PC-9 (cell line): ENCODE data around the gene PPIE. TPM values are rescaled to one million over a fixed set of nuclear protein-coding genes. Genes with fewer than 3 reads are reported as not detected.

Source experiments
- BruUV-seq: library from RNA; stranded (reverse); fragments of 400-500 nt; replicated peaks from 2 replicates; lab custom pipeline; 2021; lab: Mats Ljungman, UMichigan
- CTCF ChIA-PET: fragments of 300-600 bp; sonication (Branson Sonifier 250); formaldehyde crosslinking; loops from one replicate; lab custom pipeline; 2022; ENCODE audit warnings: antibody characterized with exemption; lab: Charles Lee
- POLR2A ChIA-PET: fragments of 300-600 bp; sonication (Branson Sonifier 250); formaldehyde crosslinking; loops from one replicate; lab custom pipeline; 2022; ENCODE audit warnings: antibody characterized with exemption; ENCODE audit not compliant: unreplicated experiment; lab: Charles Lee
- DNase-seq, 2 experiments: peaks; one replicate each; pipeline versions ENCODE4 v3.0.0 to v3.0.0-alpha.2; 2015 to 2022; ENCODE audit warnings: mixed read lengths in 1 of 2
- H2AFZ ChIP-seq: fragments of 200-600 bp; sonication (generic); 2 replicates; pipeline ENCODE4 v1.8.1; 2017; ENCODE audit warnings: antibody characterized with exemption
- H3F3A ChIP-seq: fragments of 200-600 bp; sonication (generic); 2 replicates; pipeline ENCODE4 v1.8.1; 2017; ENCODE audit warnings: antibody characterized with exemption, mild to moderate bottlenecking, low read depth; ENCODE audit not compliant: insufficient read depth
- H3K27ac ChIP-seq: fragments of 200-600 bp; sonication (generic); 2 replicates; pipeline ENCODE4 v1.6.1; 2016; ENCODE audit warnings: mixed run types
- H3K27me3 ChIP-seq: fragments of 200-600 bp; sonication (generic); 2 replicates; pipeline ENCODE4 v1.6.1; 2016; ENCODE audit warnings: low read depth, mixed run types; ENCODE audit not compliant: insufficient read depth
- H3K36me3 ChIP-seq: fragments of 200-600 bp; sonication (generic); 2 replicates; pipeline ENCODE4 v1.6.1; 2016; ENCODE audit warnings: low read depth, mixed run types
- H3K4me1 ChIP-seq: fragments of 200-600 bp; sonication (generic); replicated peaks from 2 replicates; pipeline ENCODE4 v1.6.1; 2016; ENCODE audit warnings: mixed run types; ENCODE audit not compliant: insufficient read depth
- H3K4me2 ChIP-seq: fragments of 200-600 bp; sonication (generic); 2 replicates; pipeline ENCODE4 v1.6.1; 2017; ENCODE audit warnings: mixed run types
- H3K4me3 ChIP-seq: fragments of 200-600 bp; sonication (generic); 2 replicates; pipeline ENCODE4 v1.6.1; 2016; ENCODE audit warnings: mixed run types
- H3K79me2 ChIP-seq: fragments of 200-600 bp; sonication (generic); 2 replicates; pipeline ENCODE4 v1.6.1; 2017; ENCODE audit warnings: low read depth, mixed run types
- H3K9me2 ChIP-seq: fragments of 200-600 bp; sonication (generic); 2 replicates; pipeline ENCODE4 v1.8.1; 2017; ENCODE audit warnings: mild to moderate bottlenecking; ENCODE audit not compliant: insufficient read depth
- H3K9me3 ChIP-seq: fragments of 200-600 bp; sonication (generic); 2 replicates; pipeline ENCODE4 v1.8.1; 2016; ENCODE audit warnings: low read depth; ENCODE audit not compliant: insufficient read depth
- H4K20me1 ChIP-seq: fragments of 200-600 bp; sonication (generic); 2 replicates; pipeline ENCODE4 v1.8.1; 2017; ENCODE audit not compliant: insufficient read depth
- CTCF ChIP-seq: fragments of 200-600 bp; sonication (generic); conservative IDR thresholded peaks from 2 replicates; pipeline ENCODE4 v1.6.1; 2017; ENCODE audit warnings: mixed run types, antibody characterized with exemption, mild to moderate bottlenecking, moderate library complexity
- EZH2 ChIP-seq: fragments of 200-600 bp; sonication (generic); IDR thresholded peaks from 2 replicates; pipeline ENCODE4 v1.8.0; 2017; ENCODE audit warnings: antibody characterized with exemption, low read depth
- intact Hi-C: fragments of 100-400 bp; cut with micrococcal nuclease; formaldehyde crosslinking; loops from one replicate; pipeline ENCODE4 v1.10.0; 2022; ENCODE audit not compliant: unreplicated experiment
- total RNA-seq: library from RNA; stranded (reverse); gene quantifications from 2 replicates; pipeline ENCODE4 v1.2.3, GENCODE V29; 2021

PPIE gene
- total RNA-seq, 1 experiment from 2014 or later, result 81.1 TPM

DNA sequence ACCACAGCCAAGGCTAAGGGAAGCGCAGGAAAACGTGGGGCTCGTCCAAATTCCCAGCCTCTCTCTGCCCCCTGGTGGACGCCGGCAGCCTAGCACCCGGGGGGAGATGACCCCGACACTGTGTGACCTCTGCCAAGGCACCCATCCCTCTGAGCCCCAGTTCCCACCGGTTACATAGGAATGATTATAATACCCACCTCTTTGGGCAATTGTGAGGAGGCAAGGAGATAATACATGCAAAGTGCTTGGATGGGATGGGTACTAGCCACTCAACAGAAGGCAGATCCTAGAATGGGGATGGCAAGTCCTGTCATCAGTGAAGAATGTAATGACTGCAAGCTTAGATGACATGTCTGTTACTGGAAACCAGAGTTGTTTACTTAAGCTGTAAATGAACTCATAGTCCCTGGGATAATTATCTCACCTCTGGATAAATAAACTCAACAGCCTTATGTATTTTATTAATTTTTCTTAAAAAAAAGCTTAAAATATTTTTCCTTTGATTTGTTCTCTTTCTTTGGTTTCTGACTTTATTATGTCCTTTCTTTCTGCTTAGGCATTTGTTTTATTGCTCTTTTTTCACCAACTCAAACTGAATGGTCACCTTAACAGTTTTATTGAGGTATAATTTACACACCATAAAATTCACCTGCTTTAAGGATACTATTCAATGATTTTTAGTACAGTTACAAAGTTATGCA, 61.2 kb downstream of the PPIE start:
- Histone ChIP-seq H3K9me3 (no peaks in the 10 kb centered on the region), H3K27me3 (no peaks in the 10 kb centered on the region), H3K36me3 (no peaks in the 10 kb centered on the region), H3K4me3 (no peak overlapping the region), H3K4me1 (peaks cover 13% of the 10 kb centered on the region), H3K4me2 (peak overlapping the region; percentile 5; the same call in 1 of the 2 replicates), H3K9me2 (no peaks in the 10 kb centered on the region), H3K79me2 (no peaks in the 10 kb centered on the region), H3F3A (peaks cover 14% of the 10 kb centered on the region), H2AFZ (no peak overlapping the region), H4K20me1 (no peaks in the 10 kb centered on the region), H3K27ac (no peak overlapping the region)
- DNase-seq, result peak; percentile 82 to 91
- intact Hi-C loops, result loop anchor here (1.0 kb wide), 1 partner anchor 194 kb away; no protein-coding TSS in a partner anchor
- ChIA-PET POLR2A (no interaction called here), CTCF (interaction anchor here (0.6 to 1.9 kb wide), 8 partner anchors 77 to 1761 kb away, joined by 3 to 5 read pairs (median 4); no protein-coding TSS in a partner anchor)
- BruUV-seq, result TSS peak; percentile 94
- TF ChIP-seq EZH2, result no peak
- peak; percentile 96 for TF ChIP-seq CTCF

GRCh38 chr1:39800471-39800835, 61.8 kb downstream of the PPIE start:
- intact Hi-C loops, result no loop called here
- no TSS peak for BruUV-seq

More at GRCh38 chr1:39800471-39800835, 61.8 kb downstream of the PPIE start:
- Histone ChIP-seq H3K27me3 (no peaks in the 10 kb centered on the region), H3K79me2 (no peaks in the 10 kb centered on the region), H3K4me2 (peak overlapping the region; percentile 5; the same call in 1 of the 2 replicates), H3K36me3 (no peaks in the 10 kb centered on the region), H3F3A (peaks cover 16% of the 10 kb centered on the region), H2AFZ (no peak overlapping the region), H3K27ac (no peak overlapping the region), H3K4me1 (peaks cover 13% of the 10 kb centered on the region), H4K20me1 (no peaks in the 10 kb centered on the region), H3K9me3 (no peaks in the 10 kb centered on the region), H3K4me3 (no peak overlapping the region), H3K9me2 (no peaks in the 10 kb centered on the region)
- CTCF ChIA-PET, result interaction anchor here (0.6 to 1.2 kb wide), 5 partner anchors 78 to 1761 kb away, joined by 3 to 5 read pairs (median 4); no protein-coding TSS in a partner anchor
- DNase-seq, result no peak
- TF ChIP-seq EZH2 (no peak), CTCF (no peak)
- POLR2A ChIA-PET, result interaction anchor here (0.7 kb wide), 1 partner anchor 19 kb away, joined by 5 read pairs; no protein-coding TSS in a partner anchor
